Peyer's patch (tissue), 4 donors: ENCODE measurements around the gene PIAS1. TPM values are rescaled to one million over a fixed set of nuclear protein-coding genes. Genes with fewer than 3 reads are reported as not detected.

Experiments
- DNase-seq, 3 donors: peaks; one replicate each; pipeline ENCODE4 v3.0.0-alpha.2; 2017 to 2019
- H3K27ac ChIP-seq, 4 donors: fragments of 200-600 bp; sonication (generic); one replicate each; pipeline ENCODE4 v1.5.1; 2016 to 2019
- H3K27me3 ChIP-seq, 2 donors: fragments of 200-600 bp; sonication (generic); one replicate each; pipeline ENCODE4 v1.5.1; 2019
- H3K36me3 ChIP-seq, 3 donors: fragments of 200-600 bp; sonication (generic); one replicate each; pipeline ENCODE4 v1.5.1; 2016 to 2019
- H3K4me1 ChIP-seq, 4 donors: fragments of 200-600 bp; sonication (generic); one replicate each; pipeline ENCODE4 v1.5.1; 2016 to 2019
- H3K4me3 ChIP-seq, 4 donors: fragments of 200-600 bp; sonication (generic); 1 replicate in 3 of 4; 2 replicates in 1 of 4; pipeline ENCODE4 v1.5.1; 2016 to 2019; ENCODE audit warnings: mild to moderate bottlenecking in 1 of 4
- H3K9me3 ChIP-seq, 4 donors: fragments of 200-600 bp; sonication (generic); one replicate each; pipeline ENCODE4 v1.5.1; 2016 to 2019; ENCODE audit warnings: mild to moderate bottlenecking in 1 of 4
- POLR2A ChIP-seq, 2 donors: fragments of 450-650 bp; IDR thresholded peaks; one replicate each; pipeline ENCODE4 v1.5.1; 2017; ENCODE audit warnings: antibody characterized with exemption in 2 of 2, mild to moderate bottlenecking in 2 of 2, moderate library complexity in 2 of 2
- total RNA-seq, 4 donors: library from RNA; depleted of rRNA; stranded (reverse); fragments of >200 nt; gene quantifications; one replicate each; pipeline ENCODE4 v1.1.0, GENCODE V29; 2016
- TF ChIP-seq, protein P1 (sequence below), 6 experiments: fragments of 450-650 bp in 4 of 6; fragments of 200-600 bp in 2 of 6; sonication (generic) in 1 of 6; IDR thresholded peaks; one replicate each; pipeline ENCODE4 v1.5.1; 2017 to 2019; ENCODE audit warnings: antibody characterized with exemption in 6 of 6, mild to moderate bottlenecking in 3 of 6, moderate library complexity in 1 of 6

Gene PIAS1
- total RNA-seq, 4 donors from 2014 or later, result 71.1 to 95.7 (median 81.0) TPM

- Histone ChIP-seq H3K4me3 (no peak overlapping the region), H3K36me3 (no peaks in the 10 kb centered on the region), H3K27ac (no peak overlapping the region), H3K4me1 (peaks cover 0 to 17% (median 1%) of the 10 kb centered on the region in 4 donors), H3K9me3 (no peaks in the 10 kb centered on the region), H3K27me3 (no peaks in the 10 kb centered on the region)
- no peak for DNase-seq
- no peak for TF ChIP-seq POLR2A (IDR thresholded peaks at IDR 0.05)
- TF ChIP-seq, protein P1, sequence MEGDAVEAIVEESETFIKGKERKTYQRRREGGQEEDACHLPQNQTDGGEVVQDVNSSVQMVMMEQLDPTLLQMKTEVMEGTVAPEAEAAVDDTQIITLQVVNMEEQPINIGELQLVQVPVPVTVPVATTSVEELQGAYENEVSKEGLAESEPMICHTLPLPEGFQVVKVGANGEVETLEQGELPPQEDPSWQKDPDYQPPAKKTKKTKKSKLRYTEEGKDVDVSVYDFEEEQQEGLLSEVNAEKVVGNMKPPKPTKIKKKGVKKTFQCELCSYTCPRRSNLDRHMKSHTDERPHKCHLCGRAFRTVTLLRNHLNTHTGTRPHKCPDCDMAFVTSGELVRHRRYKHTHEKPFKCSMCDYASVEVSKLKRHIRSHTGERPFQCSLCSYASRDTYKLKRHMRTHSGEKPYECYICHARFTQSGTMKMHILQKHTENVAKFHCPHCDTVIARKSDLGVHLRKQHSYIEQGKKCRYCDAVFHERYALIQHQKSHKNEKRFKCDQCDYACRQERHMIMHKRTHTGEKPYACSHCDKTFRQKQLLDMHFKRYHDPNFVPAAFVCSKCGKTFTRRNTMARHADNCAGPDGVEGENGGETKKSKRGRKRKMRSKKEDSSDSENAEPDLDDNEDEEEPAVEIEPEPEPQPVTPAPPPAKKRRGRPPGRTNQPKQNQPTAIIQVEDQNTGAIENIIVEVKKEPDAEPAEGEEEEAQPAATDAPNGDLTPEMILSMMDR (IDR thresholded peaks at IDR 0.05), result no peak
Observed at GRCh38 chr15:68113273-68113672, 59.2 kb downstream of the PIAS1 start.

DNA sequence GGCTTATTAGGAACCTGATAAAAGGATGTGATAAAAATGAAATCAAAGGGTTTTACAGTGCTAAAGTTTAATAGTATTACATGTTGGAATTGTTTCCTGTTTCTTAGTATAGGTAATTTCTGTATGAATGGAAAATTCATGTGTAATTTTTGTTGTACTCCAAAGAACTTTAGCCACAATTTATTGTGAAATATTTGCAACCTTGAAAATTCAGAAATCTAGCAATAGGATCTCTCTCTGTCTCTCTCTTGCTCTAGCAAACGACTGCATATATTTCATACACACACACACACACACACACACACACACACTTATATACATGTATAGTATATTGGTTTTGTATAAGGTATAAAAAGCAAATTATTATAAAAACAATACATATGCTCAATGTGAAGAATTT is 59.6 kb downstream of the PIAS1 start:
- TF ChIP-seq, protein P1 (IDR thresholded peaks at IDR 0.05), result no peak
- TF ChIP-seq POLR2A (IDR thresholded peaks at IDR 0.05), result no peak
- no peak for DNase-seq
- Histone ChIP-seq H3K27me3 (no peaks in the 10 kb centered on the region), H3K4me1 (peaks cover 0 to 13% (median 1%) of the 10 kb centered on the region in 4 donors), H3K27ac (no peak overlapping the region), H3K9me3 (no peaks in the 10 kb centered on the region), H3K4me3 (peak overlapping the region in 1 of 4 donors; percentile 23), H3K36me3 (no peaks in the 10 kb centered on the region)

GRCh38 chr15:68114356-68114755 is 60.2 kb downstream of the PIAS1 start:
- TF ChIP-seq, protein P1 (IDR thresholded peaks at IDR 0.05), result no peak
- TF ChIP-seq POLR2A (IDR thresholded peaks at IDR 0.05), result no peak
- Histone ChIP-seq H3K36me3 (no peaks in the 10 kb centered on the region), H3K4me1 (peaks cover 0 to 9% (median 1%) of the 10 kb centered on the region in 4 donors), H3K9me3 (no peaks in the 10 kb centered on the region), H3K27ac (peak overlapping the region in 1 of 4 donors; percentile 29), H3K27me3 (no peaks in the 10 kb centered on the region), H3K4me3 (peak overlapping the region in 1 of 4 donors; percentile 23)
- DNase-seq, result no peak

DNA sequence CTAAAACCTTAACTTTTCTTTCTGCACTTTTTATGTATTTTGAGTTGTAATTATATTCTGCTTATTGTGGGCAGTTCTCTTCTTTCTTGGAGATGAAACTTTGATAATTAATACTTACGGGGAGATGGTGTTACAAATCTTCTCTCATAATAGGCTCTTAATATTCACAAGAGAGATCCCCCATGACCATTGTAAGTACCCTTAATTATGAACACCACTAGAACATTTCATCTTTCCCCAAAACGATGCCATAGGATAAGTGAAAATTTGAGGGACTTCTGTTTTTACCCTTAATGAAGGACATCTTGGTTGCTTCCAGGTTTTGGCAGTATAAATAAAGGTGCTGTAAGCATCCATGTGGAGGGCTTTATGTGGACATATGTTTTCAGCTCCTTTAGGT is 60.7 kb downstream of the PIAS1 start:
- Histone ChIP-seq H3K36me3 (no peaks in the 10 kb centered on the region), H3K27ac (peak overlapping the region in 1 of 4 donors; percentile 29), H3K27me3 (no peaks in the 10 kb centered on the region), H3K9me3 (no peaks in the 10 kb centered on the region), H3K4me1 (peaks cover 0 to 9% (median 1%) of the 10 kb centered on the region in 4 donors), H3K4me3 (peak overlapping the region in 1 of 4 donors; percentile 23)
- TF ChIP-seq, protein P1 (IDR thresholded peaks at IDR 0.05), result no peak
- no peak for TF ChIP-seq POLR2A (IDR thresholded peaks at IDR 0.05)
- no peak for DNase-seq

DNA sequence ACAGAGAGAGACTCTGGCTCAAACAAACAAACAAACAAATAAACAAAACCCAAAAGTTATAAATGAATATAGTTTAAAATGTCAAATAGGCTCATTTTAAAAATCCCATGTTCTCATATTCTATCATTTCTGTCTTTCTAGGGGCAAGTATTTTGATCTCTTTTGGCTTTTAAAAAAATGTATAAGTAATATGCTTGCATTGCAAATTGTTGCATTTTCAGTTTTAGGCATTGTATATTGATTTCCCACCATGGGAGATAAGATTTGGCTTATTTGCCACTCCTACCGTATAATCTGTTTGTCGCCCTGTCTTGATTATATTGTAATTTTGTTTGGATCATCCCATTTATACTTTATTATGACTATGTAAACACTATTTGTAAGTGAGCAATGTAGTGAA is 70.6 kb downstream of the PIAS1 start:
- Histone ChIP-seq H3K4me1 (peaks cover 0 to 15% (median 0%) of the 10 kb centered on the region in 4 donors), H3K36me3 (peaks cover 0 to 7% (median 0%) of the 10 kb centered on the region in 3 donors), H3K9me3 (no peaks in the 10 kb centered on the region), H3K27ac (no peak overlapping the region), H3K27me3 (no peaks in the 10 kb centered on the region), H3K4me3 (no peak overlapping the region)
- DNase-seq, result no peak
- TF ChIP-seq, protein P1 (IDR thresholded peaks at IDR 0.05), result no peak
- TF ChIP-seq POLR2A (IDR thresholded peaks at IDR 0.05), result no peak

DNA sequence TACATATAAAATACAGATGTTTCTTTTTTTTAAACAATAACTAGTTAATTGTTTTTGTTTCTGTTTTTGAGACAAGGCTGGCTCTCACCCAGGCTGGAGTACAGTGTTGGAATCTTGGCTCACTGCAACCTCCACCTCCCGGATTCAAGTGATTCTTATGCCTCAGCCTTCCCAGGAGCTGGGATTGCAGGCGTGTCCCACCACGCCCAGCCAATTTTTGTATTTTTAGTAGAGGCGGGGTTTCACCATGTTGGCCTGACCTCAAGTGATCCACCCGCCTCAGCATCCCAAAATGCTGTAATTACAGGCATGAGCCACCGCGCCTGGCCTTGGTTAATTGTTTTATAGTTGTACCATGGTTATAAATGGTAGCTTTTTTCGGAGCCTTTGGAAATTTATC is 72.3 kb downstream of the PIAS1 start:
- H3K36me3 ChIP-seq, result peaks cover 0 to 7% (median 0%) of the 10 kb centered on the region in 3 donors
- peak in 2 of 3 donors; percentile 48 to 50 for DNase-seq
- no peaks in the 10 kb centered on the region for H3K27me3 ChIP-seq
- no peaks in the 10 kb centered on the region for H3K9me3 ChIP-seq
- H3K4me3 ChIP-seq, result no peak overlapping the region
- TF ChIP-seq, protein P1 (IDR thresholded peaks at IDR 0.05), result no peak
- TF ChIP-seq POLR2A (IDR thresholded peaks at IDR 0.05), result no peak
- H3K4me1 ChIP-seq, result peaks cover 0 to 15% (median 0%) of the 10 kb centered on the region in 4 donors
- H3K27ac ChIP-seq, result no peak overlapping the region
